ENCODE measurements around the gene NPAS3.

Gene NPAS3

DNA sequence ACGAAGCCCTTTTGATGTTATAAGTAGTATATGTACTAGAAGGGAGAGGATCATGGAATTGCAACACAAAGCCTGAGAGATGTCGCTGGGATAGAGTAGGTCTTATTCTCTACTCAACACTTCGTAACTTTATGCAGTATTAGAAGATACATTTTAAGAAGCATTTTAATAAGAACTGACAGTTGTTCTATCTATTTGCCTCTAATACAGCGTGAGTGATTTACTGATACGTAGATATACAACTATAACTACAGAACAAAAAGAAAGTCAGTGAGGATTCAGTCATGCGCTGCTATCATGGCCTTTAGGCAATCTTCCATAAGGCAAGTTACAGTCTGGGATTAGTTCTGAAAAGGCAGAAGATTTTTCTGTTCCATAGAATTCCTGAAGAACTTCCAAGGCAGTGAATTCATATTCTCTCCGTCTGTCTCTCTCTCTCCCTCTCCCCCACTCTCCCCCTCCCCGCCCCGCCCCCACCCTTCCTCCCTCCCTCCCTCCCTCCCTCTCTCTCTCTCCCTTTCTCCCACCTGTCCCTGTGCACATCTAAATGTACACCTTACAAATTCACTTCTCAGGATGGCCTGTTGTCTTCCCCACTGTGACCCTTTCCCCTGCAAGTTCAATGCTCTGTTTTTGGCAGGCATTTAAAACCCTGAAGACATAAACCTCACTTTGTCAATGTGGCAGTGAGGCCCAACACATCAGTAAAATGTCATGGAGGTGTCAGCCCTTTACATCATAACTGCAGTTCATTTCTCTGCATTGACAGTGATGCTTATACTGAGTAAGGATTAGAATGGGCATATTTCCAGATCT lies 541.6 kb downstream of the NPAS3 start:
- no peak overlapping the region for H3K4me3 ChIP-seq (ENCODE audit: low read depth, low read length)
- DNase-seq (ENCODE audit: low read depth): no peak

DNA sequence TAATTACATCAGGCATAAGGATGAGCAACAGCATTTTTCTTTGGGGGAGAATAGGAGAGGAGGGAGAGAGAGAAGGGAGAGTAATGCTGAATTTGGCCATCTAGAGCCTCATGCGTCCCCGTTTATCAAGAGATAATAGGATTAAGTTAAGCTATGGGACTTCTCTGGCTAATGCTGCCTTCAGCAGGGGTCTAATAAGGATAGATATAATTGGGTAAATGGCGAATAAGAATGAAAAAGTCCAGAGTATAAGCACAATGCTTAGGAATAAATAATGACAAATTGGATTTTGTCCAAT lies 542.2 kb downstream of the NPAS3 start:
- no peak overlapping the region for H3K4me3 ChIP-seq (ENCODE audit: low read depth, low read length)
- DNase-seq (ENCODE audit: low read depth): no peak

DNA sequence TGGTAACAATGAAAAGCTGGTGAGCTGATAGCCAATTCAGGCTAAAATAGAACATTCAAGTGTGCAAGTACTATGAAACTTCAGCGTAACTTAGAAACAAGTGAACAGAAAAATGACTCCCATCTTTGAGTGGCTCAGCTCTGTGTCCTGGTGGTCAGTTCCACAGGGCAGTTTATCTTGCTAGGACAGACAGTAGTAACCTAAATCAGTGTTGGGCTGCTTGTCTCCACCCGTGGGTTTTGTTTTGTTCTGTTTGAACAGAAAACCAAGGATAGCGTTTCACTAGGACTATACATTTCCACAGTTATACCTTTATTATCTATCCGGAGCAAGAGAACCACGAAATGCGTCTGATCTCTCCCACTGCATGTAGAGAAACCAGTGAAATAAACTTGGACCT lies 544.4 kb downstream of the NPAS3 start:
- H3K4me3 ChIP-seq (ENCODE audit: low read depth, low read length): no peak overlapping the region
- no peak for DNase-seq (ENCODE audit: low read depth)

DNA sequence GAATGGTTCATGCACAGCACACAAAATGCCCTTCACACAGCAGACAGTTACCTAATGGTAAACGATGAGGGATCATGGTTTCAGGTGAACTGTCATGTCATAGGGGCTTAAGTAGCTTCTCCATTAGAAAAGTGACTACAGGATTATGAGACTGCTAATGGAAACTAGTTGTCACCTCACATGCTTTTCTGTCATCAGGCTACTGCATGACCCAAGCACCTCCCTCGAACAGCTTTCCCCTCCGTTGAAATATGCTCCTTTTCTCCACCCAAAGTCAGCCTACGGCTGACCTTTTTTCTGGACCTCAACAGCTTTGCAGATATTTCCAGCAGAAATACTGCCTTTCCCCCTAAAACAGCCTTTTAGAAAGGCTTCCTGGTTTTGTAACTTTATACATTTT lies 544.9 kb downstream of the NPAS3 start:
- H3K4me3 ChIP-seq (ENCODE audit: low read depth, low read length): no peak overlapping the region
- DNase-seq (ENCODE audit: low read depth): no peak

DNA sequence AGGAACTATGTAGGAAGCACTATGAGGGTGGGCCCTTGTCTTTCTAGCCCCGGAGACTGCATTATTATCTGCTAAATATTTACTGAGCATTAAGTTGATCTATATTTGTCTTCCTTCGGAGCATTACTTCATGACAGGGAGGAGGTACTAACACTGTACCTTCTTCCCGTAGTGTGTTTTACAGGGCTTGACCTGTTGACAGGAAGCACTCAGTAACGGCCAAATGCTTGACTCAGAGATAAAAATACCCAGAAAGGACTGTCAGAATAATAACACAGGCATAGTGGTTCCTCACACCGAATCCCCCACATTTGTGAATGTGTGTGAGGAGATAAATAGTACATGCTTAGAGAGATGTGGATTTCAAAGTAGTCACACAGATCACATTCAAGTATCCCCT lies 545.6 kb downstream of the NPAS3 start:
- no peak for DNase-seq (ENCODE audit: low read depth)
- H3K4me3 ChIP-seq (ENCODE audit: low read depth, low read length): no peak overlapping the region

DNA sequence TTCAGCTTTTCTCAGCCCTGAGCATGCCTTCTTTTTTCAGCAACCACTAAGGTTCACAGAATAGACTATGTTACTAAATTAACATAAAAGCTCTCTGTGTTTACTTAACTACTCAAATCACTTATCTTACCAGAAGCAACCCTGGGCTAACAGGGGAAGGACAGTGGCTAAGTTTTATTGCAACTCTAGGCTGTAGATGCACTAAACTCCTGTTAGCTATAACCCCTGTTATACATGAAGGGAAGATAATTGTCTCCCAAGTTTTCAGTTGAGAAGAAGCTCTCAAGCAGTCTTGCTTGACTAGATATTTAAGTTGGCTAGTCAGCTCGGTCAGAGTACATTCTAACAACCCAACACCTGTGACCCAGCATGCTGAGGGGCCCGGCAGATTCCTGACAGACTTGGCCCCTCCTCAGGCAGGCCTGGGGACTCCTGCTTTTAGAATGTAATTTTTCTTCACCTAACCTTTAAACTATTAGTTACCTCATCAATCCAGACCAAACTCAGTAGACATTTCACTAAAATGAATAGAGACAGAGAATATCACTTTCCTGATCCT lies 547.7 kb downstream of the NPAS3 start:
- no peak overlapping the region for H3K4me3 ChIP-seq (ENCODE audit: low read depth, low read length)
- no peak for DNase-seq (ENCODE audit: low read depth)

DNA sequence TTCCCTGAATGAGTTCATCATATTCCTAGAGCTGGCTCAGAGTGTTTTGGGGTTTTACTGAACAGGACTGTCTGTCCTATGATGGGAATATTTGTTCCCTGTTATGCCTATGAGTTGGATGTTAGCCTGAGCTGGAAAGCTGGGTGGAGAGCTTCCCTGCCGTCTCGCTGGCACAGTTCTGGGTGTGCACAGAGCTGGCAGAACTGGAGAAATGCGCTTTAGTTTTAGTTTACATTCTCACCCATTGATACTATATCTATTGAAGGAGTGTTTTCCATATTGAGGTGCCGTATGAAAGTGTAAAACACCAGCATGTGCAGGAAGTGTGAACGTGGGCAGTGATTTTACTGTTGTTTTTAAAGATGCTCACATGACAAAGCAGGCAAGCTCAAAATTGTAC lies 549.9 kb downstream of the NPAS3 start:
- DNase-seq (ENCODE audit: low read depth): no peak
- no peak overlapping the region for H3K4me3 ChIP-seq (ENCODE audit: low read depth, low read length)

DNA sequence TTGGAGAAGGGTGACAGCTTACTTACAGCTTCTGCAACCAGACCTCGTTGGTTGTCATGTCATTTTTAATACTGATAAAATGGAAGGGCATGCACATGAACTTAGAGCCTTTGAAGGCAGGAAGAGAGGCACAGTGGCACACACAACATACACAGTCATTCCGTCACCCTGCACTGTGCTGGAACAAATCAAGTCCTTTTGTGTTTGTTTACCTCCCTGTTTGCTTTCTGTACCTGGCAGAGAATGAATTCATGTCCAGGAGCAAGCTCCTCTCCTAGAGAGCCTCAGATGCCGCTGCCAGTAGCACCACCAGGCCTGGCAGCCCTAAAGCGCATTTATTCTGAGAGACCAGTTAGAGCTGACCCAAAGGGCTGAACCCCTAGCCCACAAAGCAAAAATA lies 551.9 kb downstream of the NPAS3 start:
- H3K4me3 ChIP-seq (ENCODE audit: low read depth, low read length): no peak overlapping the region
- DNase-seq (ENCODE audit: low read depth): no peak

DNA sequence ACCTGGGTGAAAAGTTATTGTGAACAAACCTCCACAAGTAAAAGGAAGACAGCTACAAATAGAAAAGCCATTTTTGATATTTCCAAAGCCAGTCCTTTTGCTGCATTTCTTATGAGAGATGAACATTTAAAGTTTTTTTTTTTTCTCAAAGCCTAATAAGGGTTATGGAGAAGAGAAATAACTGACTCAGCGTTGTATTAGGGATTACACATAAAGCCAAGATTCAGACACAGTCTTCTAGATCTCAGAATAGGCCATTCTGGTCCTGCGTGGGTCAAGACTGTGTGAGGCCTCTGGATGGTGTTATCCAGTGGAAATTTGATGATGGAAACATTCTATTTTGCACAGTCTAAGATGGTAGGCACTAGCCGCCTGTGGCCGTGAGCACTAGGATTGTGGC lies 552.4 kb downstream of the NPAS3 start:
- no peak overlapping the region for H3K4me3 ChIP-seq (ENCODE audit: low read depth, low read length)
- no peak for DNase-seq (ENCODE audit: low read depth)

DNA sequence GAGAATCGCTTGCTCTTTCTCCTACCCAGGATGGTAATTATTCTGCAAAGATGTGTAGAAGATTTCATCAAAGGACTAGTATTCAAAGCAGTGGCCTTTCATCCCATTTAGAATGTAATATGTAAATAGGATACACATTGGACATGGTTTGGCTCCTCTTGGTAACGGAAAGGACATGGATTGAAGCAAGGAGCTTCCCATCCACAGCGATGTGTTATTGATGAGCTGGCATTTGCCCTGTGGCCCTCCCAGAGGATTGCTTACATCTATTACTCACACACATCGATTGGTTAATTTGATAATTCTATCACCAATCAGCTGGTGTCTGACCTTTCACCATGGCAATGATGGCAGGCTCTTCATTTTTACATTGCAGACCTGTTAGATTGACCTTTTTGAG lies 553.8 kb downstream of the NPAS3 start:
- no peak for DNase-seq (ENCODE audit: low read depth)
- H3K4me3 ChIP-seq (ENCODE audit: low read depth, low read length): no peak overlapping the region

DNA sequence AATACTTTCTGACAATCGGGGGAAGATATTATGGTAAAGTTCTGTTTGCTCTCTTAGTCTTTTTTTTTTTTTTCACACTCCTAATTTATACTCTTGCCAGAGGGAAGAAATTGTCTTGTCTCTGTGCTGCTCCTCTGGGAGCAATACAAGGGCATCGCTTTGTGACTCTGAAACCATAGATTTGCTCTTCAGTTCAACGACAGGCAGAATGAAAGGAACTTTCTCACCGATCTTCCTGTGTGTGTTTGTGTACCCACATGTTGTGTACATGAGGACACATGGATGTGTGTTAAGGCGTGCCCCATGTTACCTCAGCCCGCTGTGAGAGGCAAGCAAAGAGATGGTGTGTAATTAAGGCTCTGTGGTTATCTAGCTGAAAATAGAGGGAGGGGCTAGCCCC lies 554.6 kb downstream of the NPAS3 start:
- no peak overlapping the region for H3K4me3 ChIP-seq (ENCODE audit: low read depth, low read length)
- no peak for DNase-seq (ENCODE audit: low read depth)

DNA sequence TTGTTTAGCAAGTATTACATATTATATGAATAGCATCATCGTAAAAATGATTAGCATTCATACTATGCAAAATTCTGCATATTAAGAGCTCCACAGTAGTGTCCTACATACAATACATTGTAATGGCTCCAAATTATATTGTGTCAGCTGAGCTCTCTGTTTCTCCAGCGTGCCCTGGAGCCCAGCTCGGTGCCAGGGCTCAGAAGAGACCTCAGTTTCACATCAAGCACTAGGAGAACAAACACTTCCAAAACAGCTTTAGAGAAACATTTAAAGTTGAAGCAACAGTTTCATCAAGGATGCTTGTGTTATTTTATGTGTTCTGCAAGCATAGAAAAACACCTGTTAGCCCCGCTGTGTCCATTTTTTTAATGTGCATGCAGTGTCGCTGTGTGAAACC lies 555.3 kb downstream of the NPAS3 start:
- no peak for DNase-seq (ENCODE audit: low read depth)

DNA sequence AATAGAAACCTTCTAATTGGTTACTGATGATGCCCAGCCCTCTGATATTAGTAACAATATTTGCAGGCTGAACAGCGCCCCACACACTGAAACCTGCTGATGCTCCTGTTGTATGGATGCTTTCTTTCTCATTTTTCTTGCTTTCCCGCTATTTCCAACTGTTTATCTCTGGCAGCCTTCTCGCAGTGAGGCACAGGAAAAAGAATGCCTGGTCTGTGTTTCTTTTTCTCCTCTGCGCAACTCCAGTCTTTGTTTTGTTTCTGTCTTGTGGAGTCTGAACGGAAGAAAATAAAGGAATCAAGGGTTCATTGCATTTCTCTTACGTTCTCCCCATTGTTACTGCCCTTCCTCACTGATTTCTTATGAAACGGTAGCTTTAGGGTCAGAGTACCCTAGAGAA lies 561.0 kb downstream of the NPAS3 start:
- DNase-seq (ENCODE audit: low read depth): no peak
- H3K4me3 ChIP-seq (ENCODE audit: low read depth, low read length): no peak overlapping the region

More for the DNA sequence above, 555.3 kb downstream of the NPAS3 start:
- no peak overlapping the region for H3K4me3 ChIP-seq (ENCODE audit: low read depth, low read length)

DNA sequence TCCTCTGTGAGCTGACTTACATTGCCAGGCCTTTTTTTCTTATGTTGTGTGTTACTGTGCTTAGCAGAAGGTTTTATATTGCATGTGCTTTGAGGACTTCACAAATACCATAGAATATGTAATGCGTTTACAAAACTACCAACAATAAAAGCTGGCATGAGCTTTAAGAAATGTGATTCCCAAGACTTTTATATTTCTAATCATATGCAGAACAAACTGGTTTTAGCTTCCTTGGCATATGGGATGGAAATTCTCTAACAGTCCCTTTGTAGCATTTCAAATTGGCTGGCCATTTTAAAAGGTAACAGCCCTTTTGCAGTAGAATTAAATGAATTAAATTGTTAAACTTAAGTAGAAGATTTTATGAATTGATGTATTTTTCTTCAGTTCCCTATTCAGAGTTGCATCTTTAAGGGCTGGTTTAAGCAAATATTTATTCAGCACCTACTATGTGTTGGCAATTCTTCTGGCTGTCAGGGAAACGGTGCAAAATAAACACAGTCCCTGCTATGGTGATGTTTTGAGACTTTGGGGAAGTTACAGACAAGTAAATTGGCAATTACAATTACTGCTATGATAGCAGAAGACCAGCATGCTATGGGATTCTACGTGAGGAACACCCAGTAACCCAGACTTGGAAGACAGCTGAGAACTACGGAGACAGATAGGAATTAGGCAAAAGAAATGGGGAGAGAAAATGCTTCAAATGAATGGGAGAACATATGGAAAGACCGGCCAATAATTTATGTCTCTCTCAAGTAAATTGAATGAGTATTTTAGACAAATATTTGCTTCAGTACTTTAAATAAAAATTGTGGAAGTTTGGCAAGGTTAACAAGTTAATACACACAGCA lies 565.8 kb downstream of the NPAS3 start:
- no peak overlapping the region for H3K4me3 ChIP-seq (ENCODE audit: low read depth, low read length)
- no peak for DNase-seq (ENCODE audit: low read depth)

DNA sequence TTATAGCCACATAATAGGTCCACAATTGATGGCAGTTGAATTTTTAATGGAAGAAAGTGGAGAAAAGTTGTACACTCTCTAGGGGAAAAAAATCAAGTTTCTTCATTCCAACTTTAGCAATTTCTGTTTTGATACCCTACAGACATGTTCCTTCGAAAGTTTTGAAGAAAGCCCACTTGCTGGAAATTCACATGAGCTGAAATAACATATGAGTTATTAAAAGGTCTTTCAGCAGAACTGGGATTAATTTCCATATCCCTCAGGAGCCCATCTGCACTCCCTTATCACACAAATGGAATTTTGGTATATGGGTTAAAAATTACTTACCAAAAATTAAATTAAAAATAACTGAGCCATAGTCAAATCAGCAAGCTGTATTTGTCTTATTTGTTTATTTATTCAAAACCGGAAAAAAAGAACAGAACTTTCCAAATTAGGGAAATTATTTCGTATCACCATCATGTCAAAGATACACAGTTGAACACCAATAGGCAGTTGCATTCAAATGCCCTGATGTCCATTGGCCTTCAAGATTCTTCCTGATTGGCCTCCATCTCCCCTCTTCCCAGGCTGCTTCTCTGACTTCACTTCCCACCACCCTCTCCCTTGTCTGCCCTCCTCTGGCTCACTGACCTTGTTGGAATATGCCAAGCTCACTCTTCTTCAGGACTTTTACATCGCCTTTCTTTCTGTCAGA lies 566.7 kb downstream of the NPAS3 start:
- DNase-seq (ENCODE audit: low read depth): no peak
- H3K4me3 ChIP-seq (ENCODE audit: low read depth, low read length): no peak overlapping the region

DNA sequence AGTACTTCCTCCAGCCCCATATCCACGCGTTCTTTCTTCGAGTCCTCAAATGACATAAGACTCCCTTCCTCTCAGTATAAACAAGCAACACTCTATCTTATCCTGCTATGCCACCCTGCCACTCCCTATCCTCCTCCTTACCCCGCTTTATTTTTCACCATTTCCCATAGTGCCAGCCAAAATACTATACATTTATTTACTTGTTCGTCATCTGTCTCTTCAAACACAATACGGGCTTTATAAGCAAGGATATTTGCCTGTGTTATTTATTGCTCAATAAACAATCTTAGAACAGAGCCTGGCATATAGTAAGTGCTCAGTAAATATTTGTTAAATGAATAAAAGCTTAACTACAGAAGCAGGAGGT lies 567.3 kb downstream of the NPAS3 start:
- no peak for DNase-seq (ENCODE audit: low read depth)
- no peak overlapping the region for H3K4me3 ChIP-seq (ENCODE audit: low read depth, low read length)

DNA sequence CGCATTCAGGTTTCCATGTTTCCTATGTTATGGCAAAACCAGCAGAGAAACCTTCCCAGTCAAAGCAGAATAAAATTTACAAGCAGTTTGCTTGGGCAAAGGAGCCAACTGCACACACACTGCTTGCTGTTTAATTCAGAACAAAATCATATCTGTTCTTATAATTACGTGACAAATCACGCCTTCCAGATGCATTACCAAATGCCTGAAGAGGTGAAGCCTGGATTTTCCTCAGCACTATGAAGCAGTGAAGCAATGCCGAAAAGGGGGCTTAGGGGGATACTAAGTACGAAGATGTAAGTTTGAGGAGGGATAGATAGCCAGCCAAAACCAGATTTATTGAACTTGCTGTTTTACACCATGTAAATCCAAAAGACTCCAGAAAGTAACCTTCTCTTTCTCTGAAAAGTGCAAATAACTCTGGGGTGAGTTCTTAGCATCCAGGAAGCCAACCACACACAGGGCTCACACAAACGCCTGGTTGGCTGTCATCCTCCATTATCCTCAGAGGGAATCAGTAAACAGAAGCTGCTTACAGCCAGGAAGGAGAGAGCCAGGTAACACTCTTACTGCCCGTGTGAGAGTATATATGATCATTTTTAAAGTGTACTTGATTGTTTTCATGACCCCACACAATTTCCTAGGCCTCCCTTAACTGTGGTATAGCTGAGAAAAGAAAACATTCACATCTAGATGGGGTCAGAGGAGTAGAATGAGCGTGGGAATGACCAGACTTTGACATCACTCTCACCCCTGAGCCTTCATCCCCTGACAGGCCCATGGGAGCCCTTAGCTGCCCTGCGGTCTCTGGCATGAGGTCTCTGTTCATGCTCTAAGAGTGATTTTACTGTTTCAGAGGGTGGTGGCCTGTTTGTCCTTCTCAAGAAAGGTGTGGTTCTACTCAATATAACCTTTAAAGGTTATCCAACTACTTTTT lies 569.7 kb downstream of the NPAS3 start:
- peak; percentile 60 for DNase-seq (ENCODE audit: low read depth)
- H3K4me3 ChIP-seq (ENCODE audit: low read depth, low read length): no peak overlapping the region

DNA sequence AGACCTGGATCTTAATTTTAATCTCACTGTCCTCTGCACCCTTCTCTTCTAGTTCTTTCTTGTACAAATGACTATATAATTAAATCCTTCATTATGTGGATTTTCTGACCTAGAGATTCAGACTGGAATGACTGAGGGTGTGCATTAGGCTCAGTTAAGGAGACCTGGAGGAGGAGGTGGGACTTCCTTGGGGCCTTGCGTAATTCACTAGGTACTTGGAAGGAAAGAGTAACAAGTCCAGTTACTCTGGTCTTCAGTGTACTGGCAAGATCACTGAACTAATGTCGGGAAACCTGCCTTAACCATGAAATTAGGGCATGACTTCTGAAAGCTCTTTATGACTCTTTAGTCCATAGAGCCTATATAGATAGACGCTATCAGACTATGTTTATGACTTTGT lies 570.8 kb downstream of the NPAS3 start:
- DNase-seq (ENCODE audit: low read depth): no peak
- no peak overlapping the region for H3K4me3 ChIP-seq (ENCODE audit: low read depth, low read length)

DNA sequence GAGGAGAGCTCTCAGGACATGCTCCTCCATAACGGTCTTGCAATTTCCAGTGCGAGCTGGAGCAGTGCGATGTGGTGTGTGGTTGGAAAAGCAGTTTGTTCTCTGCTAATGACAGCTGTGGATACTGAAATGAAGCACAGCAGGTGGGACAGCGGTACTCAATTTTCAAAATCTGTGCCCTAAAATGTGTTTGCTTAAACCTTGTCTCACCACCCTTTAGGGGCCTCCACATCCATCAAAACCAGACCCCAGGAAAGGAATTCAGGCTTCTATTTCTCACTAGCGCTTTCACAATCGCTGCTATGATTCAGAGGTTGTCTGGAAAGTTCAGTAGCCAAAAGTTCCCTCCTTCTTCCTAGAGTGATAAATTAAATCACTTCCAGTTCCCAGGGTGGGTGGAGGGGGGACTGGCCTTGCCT lies 571.4 kb downstream of the NPAS3 start:
- peak; percentile 85 for DNase-seq (ENCODE audit: low read depth)
- no peak overlapping the region for H3K4me3 ChIP-seq (ENCODE audit: low read depth, low read length)

Data from skeletal muscle cell (primary cell).